Stimulated activated naive CD8-positive, alpha-beta T cell treated with anti-CD3 and anti-CD28 coated beads, Interleukin-15, amount 100 ng/mL, for 72 hours (primary cell): ENCODE measurements around the gene TMEM150B.

Experiments
- ATAC-seq: fragments of 150-1000 bp; cut with Tn5 transposase; 2 replicates; pipeline ENCODE4 v1.10.0; 2021; ENCODE audit warnings: mild to moderate bottlenecking, moderate library complexity
- DNase-seq, 2 donors: peaks; one replicate each; pipeline ENCODE4 v3.0.0; 2021 to 2022
- H3K27ac Mint-ChIP-seq, 2 donors: one replicate each; pipeline ENCODE4 v1.8.0; 2022; ENCODE audit warnings: mild to moderate bottlenecking in 2 of 2, mixed read lengths in 2 of 2, moderate library complexity in 2 of 2
- H3K27me3 Mint-ChIP-seq: one replicate; pipeline ENCODE4 v1.8.0; 2022; ENCODE audit warnings: mixed read lengths
- H3K4me1 Mint-ChIP-seq: one replicate; pipeline ENCODE4 v1.8.0; 2022; ENCODE audit warnings: mild to moderate bottlenecking, mixed read lengths
- H3K4me3 Mint-ChIP-seq, 2 donors: one replicate each; pipeline ENCODE4 v1.8.0; 2022; ENCODE audit warnings: mild to moderate bottlenecking in 2 of 2, mixed read lengths in 2 of 2, moderate library complexity in 1 of 2
- H3K9me3 Mint-ChIP-seq, 2 donors: one replicate each; pipeline ENCODE4 v1.8.0; 2022; ENCODE audit warnings: mixed read lengths in 2 of 2

TMEM150B gene

GRCh38 chr19:55265723-55266386 lies 59.3 kb downstream of the TMEM150B start:
- H3K27me3 Mint-ChIP-seq: no peaks in the 10 kb centered on the region
- H3K4me1 Mint-ChIP-seq: no peaks in the 10 kb centered on the region
- no peak for DNase-seq
- no peak overlapping the region for H3K27ac Mint-ChIP-seq
- peaks cover 6 to 8% of the 10 kb centered on the region in 2 donors for H3K9me3 Mint-ChIP-seq
- H3K4me3 Mint-ChIP-seq: no peak overlapping the region
- ATAC-seq: no peak

- H3K27me3 Mint-ChIP-seq: no peaks in the 10 kb centered on the region
- H3K4me1 Mint-ChIP-seq: peaks cover 4% of the 10 kb centered on the region
- H3K27ac Mint-ChIP-seq: no peak overlapping the region
- peaks cover 6 to 8% of the 10 kb centered on the region in 2 donors for H3K9me3 Mint-ChIP-seq
- no peak overlapping the region for H3K4me3 Mint-ChIP-seq
- ATAC-seq (no peak), DNase-seq (no peak)
Observed at GRCh38 chr19:55265173-55265572, 60.0 kb downstream of the TMEM150B start.

- H3K9me3 Mint-ChIP-seq: peaks cover 6 to 8% of the 10 kb centered on the region in 2 donors
- DNase-seq (no peak), ATAC-seq (no peak)
- no peaks in the 10 kb centered on the region for H3K27me3 Mint-ChIP-seq
- H3K4me3 Mint-ChIP-seq: no peak overlapping the region
- H3K27ac Mint-ChIP-seq: no peak overlapping the region
- peaks cover 10% of the 10 kb centered on the region for H3K4me1 Mint-ChIP-seq
Observed at GRCh38 chr19:55264531-55264930, 60.6 kb downstream of the TMEM150B start.
